ENCODE results near the gene CATSPER3. TPM values are rescaled to one million over a fixed set of nuclear protein-coding genes. Genes with fewer than 3 reads are reported as not detected.

Gene CATSPER3
- total and polyA plus RNA-seq, 2 of the 13 experiments (the other 11 are each of a cell fraction or from before 2014, with no cell fraction given): 0.33 to 0.37 TPM

DNA sequence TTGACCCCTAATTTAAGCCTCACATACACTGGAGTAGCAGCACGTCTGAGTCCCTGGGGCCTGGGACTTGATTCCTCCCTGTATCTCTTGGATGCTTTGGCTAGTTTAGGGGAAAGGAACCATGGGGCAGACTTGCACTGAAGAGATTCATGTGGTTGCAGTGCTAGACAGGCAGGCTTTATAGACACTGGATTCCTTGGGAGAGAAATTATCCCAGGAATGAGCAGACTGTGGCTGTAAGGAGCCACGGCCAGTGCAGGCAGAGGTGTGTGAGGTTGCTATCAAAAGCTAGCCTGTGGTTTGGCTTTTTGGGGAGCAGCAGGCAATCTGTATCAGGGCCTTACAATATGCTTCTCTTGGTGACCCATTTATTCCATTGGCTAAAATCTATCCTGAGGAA is 86.8 kb downstream of the CATSPER3 start:
- Histone ChIP-seq H3K9me3 (ENCODE audit: low read length) (no peaks in the 10 kb centered on the region), H2AFZ (ENCODE audit: low read length) (no peak overlapping the region), H3K27ac (ENCODE audit: extremely low read length, insufficient read depth, low read length) (no peak overlapping the region), H3K4me3 (replicated peaks in 1 of 3; ENCODE audit: insufficient read depth in 1 of 3, low read depth in 2 of 3, low read length in 3 of 3) (no peak overlapping the region), H3K4me2 (ENCODE audit: low read depth, low read length) (peak overlapping the region; percentile 64), H3K9ac (ENCODE audit: insufficient read depth, low read depth, low read length) (no peak overlapping the region), H3K27me3 (ENCODE audit: control insufficient read depth in 1 of 2, insufficient read depth in 2 of 2, low read length in 2 of 2) (no peaks in the 10 kb centered on the region), H4K20me1 (ENCODE audit: insufficient read depth, low read length) (no peaks in the 10 kb centered on the region), H3K79me2 (ENCODE audit: insufficient read depth, low read length) (no peaks in the 10 kb centered on the region), H3K36me3 (replicated peaks in 1 of 2; ENCODE audit: control insufficient read depth in 1 of 2, insufficient read depth in 2 of 2, low read length in 2 of 2) (no peaks in the 10 kb centered on the region), H3K4me1 (ENCODE audit: insufficient read depth, low read length) (peaks cover 18% of the 10 kb centered on the region)
- DNase-seq (ENCODE audit: low spot score) (no peak), ATAC-seq (no peak), FAIRE-seq (no peak)
- POLR2A ChIA-PET: interaction anchor here (3.0 kb wide), 1 partner anchor 20 kb away, joined by 8 read pairs; no protein-coding TSS in a partner anchor
- 88% methylated on average over 2 of the region's 2 CpGs for WGBS (ENCODE audit: low lambda C conversion rate)
- no TSS peak for BruUV-seq (replicated peaks)
- intact Hi-C loops (cut with micrococcal nuclease; ENCODE audit: unreplicated experiment): no loop called here
- CTCF ChIA-PET (ENCODE audit: low intra/inter-chr PET ratio, low total read pairs): no interaction called here
- in situ Hi-C loops (cut with HindIII; ENCODE audit: extremely low pct_ligation_motif_present, low pct_unique_long_range_greater_than_20kb): no loop called here
- no peak for TF ChIP-seq PHF8 (CRISPR knock-in tag; IDR thresholded peaks at IDR 0.05)
- no peak for TF ChIP-seq NFIC (IDR thresholded peaks at IDR 0.05; ENCODE audit: low read length)
- no peak for TF ChIP-seq CCDC6 (CRISPR knock-in tag; IDR thresholded peaks at IDR 0.05)
- TF ChIP-seq, protein P1, sequence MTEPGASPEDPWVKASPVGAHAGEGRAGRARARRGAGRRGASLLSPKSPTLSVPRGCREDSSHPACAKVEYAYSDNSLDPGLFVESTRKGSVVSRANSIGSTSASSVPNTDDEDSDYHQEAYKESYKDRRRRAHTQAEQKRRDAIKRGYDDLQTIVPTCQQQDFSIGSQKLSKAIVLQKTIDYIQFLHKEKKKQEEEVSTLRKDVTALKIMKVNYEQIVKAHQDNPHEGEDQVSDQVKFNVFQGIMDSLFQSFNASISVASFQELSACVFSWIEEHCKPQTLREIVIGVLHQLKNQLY (CRISPR knock-in tag; IDR thresholded peaks at IDR 0.05): no peak
- no peak for TF ChIP-seq RCOR2 (CRISPR knock-in tag; IDR thresholded peaks at IDR 0.05)
- no peak for TF ChIP-seq ZNF224 (CRISPR knock-in tag; IDR thresholded peaks at IDR 0.05)
- TF ChIP-seq, protein P2, sequence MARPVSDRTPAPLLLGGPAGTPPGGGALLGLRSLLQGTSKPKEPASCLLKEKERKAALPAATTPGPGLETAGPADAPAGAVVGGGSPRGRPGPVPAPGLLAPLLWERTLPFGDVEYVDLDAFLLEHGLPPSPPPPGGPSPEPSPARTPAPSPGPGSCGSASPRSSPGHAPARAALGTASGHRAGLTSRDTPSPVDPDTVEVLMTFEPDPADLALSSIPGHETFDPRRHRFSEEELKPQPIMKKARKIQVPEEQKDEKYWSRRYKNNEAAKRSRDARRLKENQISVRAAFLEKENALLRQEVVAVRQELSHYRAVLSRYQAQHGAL (CRISPR knock-in tag; IDR thresholded peaks at IDR 0.05; ENCODE audit: not compliant biosample characterization): no peak
- TF ChIP-seq NFE2L2 (IDR thresholded peaks at IDR 0.05; ENCODE audit: low read length): no peak
- TF ChIP-seq, protein P3, sequence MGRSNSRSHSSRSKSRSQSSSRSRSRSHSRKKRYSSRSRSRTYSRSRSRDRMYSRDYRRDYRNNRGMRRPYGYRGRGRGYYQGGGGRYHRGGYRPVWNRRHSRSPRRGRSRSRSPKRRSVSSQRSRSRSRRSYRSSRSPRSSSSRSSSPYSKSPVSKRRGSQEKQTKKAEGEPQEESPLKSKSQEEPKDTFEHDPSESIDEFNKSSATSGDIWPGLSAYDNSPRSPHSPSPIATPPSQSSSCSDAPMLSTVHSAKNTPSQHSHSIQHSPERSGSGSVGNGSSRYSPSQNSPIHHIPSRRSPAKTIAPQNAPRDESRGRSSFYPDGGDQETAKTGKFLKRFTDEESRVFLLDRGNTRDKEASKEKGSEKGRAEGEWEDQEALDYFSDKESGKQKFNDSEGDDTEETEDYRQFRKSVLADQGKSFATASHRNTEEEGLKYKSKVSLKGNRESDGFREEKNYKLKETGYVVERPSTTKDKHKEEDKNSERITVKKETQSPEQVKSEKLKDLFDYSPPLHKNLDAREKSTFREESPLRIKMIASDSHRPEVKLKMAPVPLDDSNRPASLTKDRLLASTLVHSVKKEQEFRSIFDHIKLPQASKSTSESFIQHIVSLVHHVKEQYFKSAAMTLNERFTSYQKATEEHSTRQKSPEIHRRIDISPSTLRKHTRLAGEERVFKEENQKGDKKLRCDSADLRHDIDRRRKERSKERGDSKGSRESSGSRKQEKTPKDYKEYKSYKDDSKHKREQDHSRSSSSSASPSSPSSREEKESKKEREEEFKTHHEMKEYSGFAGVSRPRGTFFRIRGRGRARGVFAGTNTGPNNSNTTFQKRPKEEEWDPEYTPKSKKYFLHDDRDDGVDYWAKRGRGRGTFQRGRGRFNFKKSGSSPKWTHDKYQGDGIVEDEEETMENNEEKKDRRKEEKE (IDR thresholded peaks at IDR 0.05): no peak
- TF ChIP-seq, protein P4, sequence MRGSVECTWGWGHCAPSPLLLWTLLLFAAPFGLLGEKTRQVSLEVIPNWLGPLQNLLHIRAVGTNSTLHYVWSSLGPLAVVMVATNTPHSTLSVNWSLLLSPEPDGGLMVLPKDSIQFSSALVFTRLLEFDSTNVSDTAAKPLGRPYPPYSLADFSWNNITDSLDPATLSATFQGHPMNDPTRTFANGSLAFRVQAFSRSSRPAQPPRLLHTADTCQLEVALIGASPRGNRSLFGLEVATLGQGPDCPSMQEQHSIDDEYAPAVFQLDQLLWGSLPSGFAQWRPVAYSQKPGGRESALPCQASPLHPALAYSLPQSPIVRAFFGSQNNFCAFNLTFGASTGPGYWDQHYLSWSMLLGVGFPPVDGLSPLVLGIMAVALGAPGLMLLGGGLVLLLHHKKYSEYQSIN (CRISPR knock-in tag; IDR thresholded peaks at IDR 0.05; ENCODE audit: borderline replicate concordance): no peak
- TF ChIP-seq, protein P5, sequence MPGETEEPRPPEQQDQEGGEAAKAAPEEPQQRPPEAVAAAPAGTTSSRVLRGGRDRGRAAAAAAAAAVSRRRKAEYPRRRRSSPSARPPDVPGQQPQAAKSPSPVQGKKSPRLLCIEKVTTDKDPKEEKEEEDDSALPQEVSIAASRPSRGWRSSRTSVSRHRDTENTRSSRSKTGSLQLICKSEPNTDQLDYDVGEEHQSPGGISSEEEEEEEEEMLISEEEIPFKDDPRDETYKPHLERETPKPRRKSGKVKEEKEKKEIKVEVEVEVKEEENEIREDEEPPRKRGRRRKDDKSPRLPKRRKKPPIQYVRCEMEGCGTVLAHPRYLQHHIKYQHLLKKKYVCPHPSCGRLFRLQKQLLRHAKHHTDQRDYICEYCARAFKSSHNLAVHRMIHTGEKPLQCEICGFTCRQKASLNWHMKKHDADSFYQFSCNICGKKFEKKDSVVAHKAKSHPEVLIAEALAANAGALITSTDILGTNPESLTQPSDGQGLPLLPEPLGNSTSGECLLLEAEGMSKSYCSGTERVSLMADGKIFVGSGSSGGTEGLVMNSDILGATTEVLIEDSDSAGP (CRISPR knock-in tag; IDR thresholded peaks at IDR 0.05; ENCODE audit: borderline replicate concordance): no peak
- no peak for TF ChIP-seq ZNF343 (CRISPR knock-in tag; IDR thresholded peaks at IDR 0.05)
- TF ChIP-seq, protein P6, sequence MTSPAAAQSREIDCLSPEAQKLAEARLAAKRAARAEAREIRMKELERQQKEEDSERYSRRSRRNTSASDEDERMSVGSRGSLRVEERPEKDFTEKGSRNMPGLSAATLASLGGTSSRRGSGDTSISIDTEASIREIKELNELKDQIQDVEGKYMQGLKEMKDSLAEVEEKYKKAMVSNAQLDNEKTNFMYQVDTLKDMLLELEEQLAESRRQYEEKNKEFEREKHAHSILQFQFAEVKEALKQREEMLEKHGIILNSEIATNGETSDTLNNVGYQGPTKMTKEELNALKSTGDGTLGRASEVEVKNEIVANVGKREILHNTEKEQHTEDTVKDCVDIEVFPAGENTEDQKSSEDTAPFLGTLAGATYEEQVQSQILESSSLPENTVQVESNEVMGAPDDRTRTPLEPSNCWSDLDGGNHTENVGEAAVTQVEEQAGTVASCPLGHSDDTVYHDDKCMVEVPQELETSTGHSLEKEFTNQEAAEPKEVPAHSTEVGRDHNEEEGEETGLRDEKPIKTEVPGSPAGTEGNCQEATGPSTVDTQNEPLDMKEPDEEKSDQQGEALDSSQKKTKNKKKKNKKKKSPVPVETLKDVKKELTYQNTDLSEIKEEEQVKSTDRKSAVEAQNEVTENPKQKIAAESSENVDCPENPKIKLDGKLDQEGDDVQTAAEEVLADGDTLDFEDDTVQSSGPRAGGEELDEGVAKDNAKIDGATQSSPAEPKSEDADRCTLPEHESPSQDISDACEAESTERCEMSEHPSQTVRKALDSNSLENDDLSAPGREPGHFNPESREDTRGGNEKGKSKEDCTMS (CRISPR knock-in tag; conservative IDR thresholded peaks at IDR 0.05): no peak
- TF ChIP-seq SNAPC2 (CRISPR knock-in tag; IDR thresholded peaks at IDR 0.05): no peak
